Raji (cell line): ENCODE data around the gene DAO.

Source experiments
- POLR2A ChIP-seq: IDR thresholded peaks from 2 replicates; pipeline ENCODE4 v1.6.1; 2011; ENCODE audit warnings: low read depth, low read length, control low read depth; ENCODE audit not compliant: insufficient read depth

The DAO gene

DNA sequence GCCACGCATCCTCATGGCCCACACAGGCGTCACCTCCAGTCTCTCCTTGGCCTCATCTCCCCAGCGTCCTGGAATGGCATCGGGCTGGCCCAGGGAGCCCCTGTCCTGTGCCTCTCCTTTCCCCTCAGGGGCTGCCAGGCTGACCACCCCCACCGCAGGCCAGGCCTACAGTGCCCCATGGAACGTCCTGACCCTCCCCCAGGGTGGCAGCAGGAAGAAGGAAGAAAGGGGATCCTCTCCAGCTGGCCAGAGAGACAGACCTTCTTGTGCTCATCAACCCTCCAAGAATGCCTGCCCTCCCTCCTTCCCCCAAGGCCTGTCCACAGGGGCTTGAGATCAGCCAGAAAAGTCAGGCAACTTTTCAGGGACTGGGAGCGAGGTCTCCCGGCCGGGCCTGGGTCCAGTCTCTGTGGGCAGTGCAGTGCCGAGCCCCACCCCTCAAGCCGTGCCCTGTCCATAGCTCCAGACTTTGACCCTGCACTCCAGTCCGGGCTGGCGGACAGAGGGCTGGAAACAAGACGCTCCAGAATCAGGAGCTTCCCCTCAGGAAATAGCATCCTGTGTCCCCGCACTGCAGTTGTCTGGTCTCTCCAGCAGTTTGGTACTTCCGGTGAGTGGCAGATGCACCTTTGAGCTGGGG is at the start of gene DAO:
Gene DAO (plus strand): TSS at position 478 of the 640 bp plus-strand sequence. CDS start 4,915 bp downstream, outside the sequence.
- no peak for TF ChIP-seq POLR2A

DNA sequence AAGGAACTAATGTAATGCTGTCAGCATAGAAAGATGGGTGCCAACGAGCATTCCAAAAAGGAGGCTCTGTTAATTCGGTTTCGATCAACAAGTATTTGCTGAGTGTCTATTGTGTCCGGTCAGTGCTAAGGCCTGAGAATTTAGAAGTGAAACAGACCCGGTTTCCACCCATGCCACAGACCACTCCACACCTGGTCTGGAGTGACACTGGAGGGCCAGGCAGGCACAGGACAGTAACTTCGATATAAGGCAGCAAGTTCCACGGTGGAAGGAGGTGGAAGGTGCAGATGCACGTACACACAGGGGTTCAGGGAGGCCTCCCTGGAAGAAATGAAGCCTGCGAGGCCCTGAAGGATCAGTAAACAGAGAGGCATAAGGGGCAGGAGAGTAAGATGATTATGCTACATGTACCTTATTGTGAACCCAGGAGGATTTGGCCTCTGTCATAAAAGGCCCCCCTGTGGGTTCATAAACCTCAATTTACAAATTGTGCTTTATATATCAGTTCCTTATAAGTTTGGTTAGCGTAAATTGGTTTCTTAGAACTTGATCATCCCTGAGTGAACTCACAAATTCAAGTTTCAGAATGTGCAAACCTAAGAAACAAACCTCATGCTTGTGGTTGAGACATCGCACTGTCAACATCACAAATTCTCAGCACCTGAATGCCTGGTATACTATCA is 48.4 kb upstream of the DAO start:
- TF ChIP-seq POLR2A = no peak

DNA sequence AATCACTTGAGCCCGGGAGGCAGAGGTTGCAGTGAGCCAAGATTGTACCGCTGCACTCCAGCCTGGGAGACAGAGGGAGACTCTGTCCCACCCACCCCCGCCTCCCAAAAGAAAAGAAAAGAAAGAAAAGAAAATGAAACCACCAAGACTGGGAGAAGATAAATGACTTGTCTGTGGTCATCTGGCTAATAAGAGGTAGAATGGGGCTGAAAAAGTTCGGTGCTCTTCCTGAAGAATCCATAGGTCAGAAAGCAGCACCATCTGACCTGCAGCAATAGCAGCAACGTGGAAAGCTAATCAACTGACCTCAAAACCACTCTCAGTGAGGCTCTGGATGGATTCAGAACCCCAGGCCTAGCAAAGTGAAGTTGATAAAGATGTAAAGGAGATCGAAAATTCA is 47.7 kb upstream of the DAO start:
- TF ChIP-seq POLR2A = no peak

DNA sequence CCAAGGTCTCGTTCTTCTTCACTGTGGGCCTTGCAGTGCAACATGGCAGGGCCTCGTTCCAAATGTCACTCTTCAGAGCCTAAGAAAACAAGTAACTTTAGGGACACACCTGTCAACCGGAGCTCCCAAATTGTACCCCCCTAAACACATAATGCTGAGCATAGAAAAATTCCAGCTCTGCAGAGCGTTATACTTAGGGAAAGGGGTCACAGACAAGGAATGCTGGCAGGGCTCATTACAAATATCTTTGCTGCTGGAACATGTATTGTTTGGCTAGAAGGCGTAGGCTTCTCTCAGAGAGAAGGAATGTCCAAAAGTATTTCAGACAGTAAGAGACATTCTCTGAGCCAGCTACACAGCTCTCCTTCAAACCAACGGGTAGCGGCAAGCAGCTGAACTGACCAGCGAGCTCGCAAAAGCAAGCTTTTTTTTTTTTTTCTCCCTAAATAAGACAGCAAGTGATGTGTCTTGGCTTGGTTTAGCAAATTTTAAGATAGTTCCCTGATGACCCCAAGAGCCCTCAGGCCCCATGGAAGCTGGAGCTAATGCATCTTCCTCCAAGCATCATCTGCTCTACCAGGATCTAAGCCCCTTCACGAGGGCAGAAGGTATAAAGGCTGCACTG is 47.0 kb upstream of the DAO start:
- no peak for TF ChIP-seq POLR2A

DNA sequence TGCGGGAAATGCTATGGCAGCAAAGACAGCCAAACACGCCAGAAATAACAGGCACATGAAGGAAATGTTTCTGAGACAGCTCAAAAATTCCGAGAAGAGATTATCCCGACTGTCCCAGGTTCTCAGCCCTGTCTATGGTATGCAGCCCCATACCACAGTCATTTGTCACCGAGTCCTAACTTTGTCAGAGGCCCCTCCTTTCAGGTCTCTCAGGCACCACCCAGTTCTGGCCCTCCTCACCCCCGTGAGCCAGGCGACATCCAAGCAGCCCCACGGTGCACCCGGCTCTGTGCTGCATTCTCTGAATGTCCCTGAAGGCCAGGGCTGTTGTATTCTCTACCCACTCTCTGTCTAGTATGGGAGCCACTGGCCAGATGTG is 46.5 kb upstream of the DAO start:
- TF ChIP-seq POLR2A = no peak

DNA sequence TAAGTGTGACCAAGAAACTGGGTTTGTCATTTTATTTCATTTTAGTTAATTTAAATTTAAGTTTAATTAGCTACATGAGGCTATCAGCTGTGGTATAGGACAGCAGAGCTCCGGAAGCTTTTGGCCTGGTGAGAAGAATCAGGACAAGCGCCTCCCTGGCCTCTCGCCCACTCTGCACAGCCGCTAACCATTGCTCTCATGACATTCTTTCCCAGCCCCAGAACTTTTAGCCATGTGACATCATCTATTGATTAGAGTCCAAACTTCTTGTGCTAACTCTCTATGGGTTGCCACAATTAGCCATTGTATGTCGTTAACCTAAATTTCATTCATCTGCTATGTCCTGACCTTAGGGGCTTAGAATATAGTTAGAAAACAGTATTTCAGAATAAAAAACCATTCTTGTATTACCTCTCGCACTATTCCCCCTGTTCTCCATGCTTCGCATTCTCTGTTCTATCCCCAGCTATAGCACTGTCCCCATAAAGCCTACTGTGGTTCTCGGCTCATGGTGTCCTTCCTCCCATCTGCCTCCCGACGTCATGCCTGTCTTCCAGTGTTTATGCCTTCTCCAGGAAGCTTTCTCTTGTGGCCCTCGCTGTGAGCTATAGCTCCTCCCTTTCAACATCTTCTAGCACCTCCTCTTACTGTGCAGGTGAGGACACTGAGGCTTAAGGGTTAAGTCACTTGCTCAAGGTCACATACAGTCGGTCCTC is 46.0 kb upstream of the DAO start:
- TF ChIP-seq POLR2A = no peak

DNA sequence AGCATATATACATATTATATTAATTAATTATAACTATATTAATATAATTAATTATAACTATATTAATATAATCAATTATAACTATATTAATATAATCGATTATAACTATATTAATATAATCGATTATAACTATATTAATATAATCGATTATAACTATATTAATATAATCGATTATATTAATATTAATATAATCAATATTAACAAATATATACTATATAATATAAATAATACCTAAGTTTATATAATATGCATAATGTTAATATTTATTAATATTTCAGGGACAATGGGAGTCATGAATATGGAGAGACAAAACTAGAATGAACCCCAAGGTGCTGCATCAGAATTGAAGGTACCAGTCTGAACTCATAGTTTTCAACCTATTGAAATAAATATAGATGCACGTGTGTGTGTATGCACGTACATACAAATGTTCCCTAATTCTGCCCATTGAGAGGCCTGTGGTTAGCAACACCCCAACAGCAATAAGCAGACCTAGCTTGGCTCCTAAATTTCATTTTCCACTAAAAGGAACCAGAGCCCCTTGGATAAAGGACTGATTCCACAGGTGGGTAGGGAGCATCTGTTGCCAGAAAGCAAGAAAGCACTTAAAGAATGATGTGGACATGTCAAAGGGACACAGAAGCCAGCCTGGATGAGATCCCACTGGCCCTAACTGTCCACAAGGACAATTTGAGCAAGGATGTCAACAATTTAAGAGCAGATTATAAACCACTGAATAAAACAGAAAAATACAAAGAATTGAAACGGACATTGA is 43.8 kb upstream of the DAO start:
- TF ChIP-seq POLR2A = no peak

DNA sequence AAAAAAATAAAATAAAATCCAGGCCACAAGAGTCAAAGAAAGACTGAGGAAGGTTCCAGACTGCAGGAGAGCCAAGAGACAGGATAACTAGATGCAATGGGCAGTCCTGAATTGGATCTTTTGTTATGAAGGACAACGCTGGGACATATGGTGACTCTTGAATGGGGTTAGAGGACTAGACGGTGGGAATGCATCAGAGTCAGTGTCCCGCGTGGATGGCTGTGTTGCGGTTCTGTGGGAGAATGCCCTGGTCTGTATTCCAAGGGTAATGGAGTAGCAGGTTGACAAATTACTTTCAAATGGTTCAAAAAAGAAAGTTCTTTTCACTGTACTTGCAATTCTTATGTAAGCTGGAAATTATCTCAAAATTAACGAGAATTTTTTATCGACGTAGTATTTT is 42.7 kb upstream of the DAO start:
- no peak for TF ChIP-seq POLR2A

DNA sequence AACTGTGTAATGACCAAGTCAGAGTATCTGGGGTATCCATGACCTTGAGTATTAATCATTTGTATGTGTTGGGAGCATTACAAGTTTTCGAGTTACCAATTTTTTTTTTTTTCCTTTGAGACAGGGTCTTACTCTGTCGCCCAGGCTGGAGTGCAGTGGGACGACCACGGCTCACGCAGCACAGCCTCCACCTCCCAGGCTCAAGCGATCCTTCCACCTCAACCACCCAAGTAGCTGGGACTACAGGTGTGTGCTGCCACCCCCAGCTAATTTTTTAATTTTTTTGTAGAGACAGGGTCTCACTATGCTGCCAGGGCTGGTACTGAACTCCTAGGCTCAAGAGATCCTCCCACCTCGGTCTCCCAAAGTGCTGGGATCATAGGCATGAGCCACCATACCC is 42.2 kb upstream of the DAO start:
- no peak for TF ChIP-seq POLR2A

DNA sequence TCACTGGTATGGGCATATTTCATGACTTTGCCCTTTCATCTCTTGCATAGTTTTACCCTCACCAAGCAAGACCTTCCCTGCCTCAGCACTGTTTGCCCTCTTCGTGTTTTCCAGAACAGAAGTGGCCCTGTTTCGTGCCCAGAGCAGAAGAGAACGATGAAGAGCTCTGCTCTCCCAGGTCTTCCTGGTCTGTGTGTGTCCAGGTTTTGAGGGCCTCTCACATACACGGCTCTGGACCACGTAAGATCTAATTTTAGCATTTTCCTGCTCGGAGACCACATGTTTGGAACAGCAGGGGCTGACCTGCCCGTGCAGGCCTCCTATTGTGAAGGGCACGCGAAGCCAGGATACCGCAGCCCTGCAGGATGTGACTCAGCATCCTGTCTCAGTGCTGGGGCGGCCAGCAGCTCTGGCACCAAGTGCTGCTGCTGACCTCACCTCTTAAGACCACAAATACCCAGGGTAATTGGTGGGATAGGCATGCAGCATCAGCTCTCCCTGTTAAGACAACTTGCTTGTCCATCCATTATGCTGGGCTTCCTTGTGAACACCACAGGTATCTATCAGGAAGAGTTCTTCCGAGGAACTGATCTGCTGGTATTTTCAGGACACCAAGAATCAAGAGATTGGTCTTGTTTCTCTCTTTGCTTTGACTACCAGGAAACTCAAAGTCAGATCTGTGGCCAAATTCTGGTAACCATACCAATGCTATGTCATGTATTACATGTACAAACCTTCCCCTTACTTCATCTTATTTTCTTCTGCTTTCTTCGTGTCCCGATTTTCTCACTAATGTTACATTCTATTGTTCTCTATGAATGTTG is 41.5 kb upstream of the DAO start:
- TF ChIP-seq POLR2A = no peak

DNA sequence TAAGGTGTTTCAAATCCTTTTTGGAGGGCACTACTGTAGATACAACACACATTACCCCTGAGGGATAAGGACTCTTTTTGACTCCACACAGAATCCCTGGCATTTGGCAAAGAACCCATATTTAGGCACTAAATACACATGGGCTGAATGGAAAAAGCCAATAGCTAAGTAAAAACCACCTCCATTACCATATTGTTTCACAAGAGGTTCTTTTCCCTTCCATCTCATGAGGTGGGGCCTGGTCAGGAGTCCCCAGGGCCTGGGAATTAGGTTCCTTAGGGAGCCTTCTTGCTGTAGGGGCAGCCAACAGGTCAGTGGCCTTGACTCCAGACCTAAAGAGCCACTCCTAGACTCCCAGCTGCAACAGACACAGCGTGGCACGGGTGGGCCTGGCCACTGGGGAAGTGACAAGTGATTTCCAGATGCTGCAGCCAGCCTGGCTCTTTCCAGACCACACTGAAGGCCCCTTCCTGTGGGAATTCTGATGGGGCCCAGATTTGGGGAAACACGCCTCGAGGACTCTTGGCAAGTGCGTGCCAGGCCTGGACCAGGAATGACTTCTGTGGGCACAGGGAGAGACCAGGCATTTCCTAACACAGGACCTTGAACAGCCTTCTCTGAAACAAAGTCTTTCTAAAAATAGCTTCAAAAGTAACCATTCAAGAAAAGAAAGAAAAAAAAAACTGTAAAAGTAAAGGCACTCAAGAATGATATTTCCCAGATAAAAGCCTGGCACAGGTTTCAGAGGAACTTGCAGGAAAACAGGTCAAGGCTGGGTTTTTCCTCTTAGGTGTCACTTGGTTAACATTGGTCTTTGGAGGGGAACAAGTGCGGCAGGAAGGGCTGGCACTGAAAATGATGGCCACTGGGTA is 40.6 kb upstream of the DAO start:
- TF ChIP-seq POLR2A = no peak

DNA sequence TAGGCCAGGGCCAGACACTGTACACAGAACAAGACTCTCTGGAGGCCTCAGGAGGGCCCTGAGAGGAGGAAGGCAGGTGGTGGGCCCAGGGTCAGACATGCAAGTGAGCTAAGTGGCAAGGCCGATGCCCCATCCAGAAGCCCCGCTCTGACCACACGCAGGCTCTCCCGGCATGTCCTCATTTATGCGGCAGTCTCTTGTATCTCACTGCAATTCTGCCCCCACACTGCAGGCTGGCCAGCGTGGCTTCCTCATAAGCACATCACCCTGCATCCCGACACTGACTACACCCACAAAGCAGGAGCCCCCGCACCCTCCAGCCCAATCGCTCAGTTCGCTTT is 40.0 kb upstream of the DAO start:
- TF ChIP-seq POLR2A = no peak

DNA sequence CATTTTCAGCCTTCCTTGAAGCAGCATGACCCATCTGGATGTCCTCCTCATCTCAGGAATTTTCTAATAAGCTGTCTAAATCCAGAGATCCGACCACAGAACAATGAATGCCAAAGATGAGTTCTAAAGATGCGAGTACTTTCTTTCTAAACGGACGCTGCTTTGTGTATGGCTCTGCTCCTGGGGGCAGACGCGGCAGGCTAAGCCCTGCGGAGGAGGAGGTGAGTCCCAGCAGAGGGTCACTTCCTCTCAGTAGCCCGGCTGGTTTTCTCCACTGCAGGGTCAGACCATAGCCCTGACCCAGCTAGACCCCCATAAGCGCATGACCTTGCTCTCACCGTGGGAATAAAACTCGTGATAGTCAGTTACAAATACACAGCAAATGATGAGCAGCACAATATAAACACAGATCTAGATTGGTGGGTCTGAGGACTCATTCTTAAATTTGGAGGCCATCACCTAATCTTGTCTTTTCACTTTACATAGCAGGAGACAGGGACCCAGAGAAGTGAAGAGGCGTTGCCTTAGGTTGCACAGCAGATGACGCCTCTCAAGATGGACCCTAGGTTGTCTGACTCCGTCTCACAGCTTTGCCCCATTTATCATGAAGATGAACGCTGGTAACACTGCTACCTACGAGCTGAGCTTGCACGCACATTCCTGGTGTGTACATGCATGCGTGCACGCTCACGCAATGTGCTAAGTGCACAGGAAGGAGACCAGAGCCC is 39.1 kb upstream of the DAO start:
- no peak for TF ChIP-seq POLR2A
